Parathyroid adenoma (tissue), 2 donors: Measurements from ENCODE around the gene CPA5.

Source experiments
- H2AFZ ChIP-seq: fragments of 300-600 bp; sonication (generic); one replicate; pipeline ENCODE4 v1.7.0; 2017; ENCODE audit warnings: antibody characterized with exemption, mild to moderate bottlenecking
- H3K27ac ChIP-seq: fragments of 300-600 bp; sonication (generic); one replicate; pipeline ENCODE4 v1.7.0; 2017
- H3K27me3 ChIP-seq: fragments of 300-600 bp; sonication (generic); one replicate; pipeline ENCODE4 v1.7.0; 2017; ENCODE audit warnings: low read length; ENCODE audit not compliant: control insufficient read depth, insufficient read depth
- H3K36me3 ChIP-seq: fragments of 300-600 bp; sonication (generic); one replicate; pipeline ENCODE4 v1.7.0; 2017; ENCODE audit warnings: low read length; ENCODE audit not compliant: control insufficient read depth, insufficient read depth
- H3K4me1 ChIP-seq: fragments of 300-600 bp; sonication (generic); one replicate; pipeline ENCODE4 v1.7.0; 2017; ENCODE audit warnings: control low read depth
- H3K4me2 ChIP-seq: fragments of 300-600 bp; sonication (generic); one replicate; pipeline ENCODE4 v1.7.0; 2017; ENCODE audit warnings: low read length
- H3K4me3 ChIP-seq: fragments of 300-600 bp; sonication (generic); one replicate; pipeline ENCODE4 v1.7.0; 2017; ENCODE audit warnings: low read depth, low read length
- H3K79me2 ChIP-seq: fragments of 300-600 bp; sonication (generic); one replicate; pipeline ENCODE4 v1.7.0; 2017; ENCODE audit warnings: control low read depth
- H3K9ac ChIP-seq: fragments of 300-600 bp; sonication (generic); one replicate; pipeline ENCODE4 v1.7.0; 2017; ENCODE audit warnings: mild to moderate bottlenecking
- H3K9me3 ChIP-seq: fragments of 300-600 bp; sonication (generic); one replicate; pipeline ENCODE4 v1.7.0; 2017; ENCODE audit warnings: low read length; ENCODE audit not compliant: control insufficient read depth
- TF ChIP-seq, protein P1 (sequence below): fragments of 300-600 bp; sonication (generic); IDR thresholded peaks from one replicate; pipeline ENCODE4 v1.7.0; 2017; ENCODE audit warnings: antibody characterized with exemption, mild to moderate bottlenecking
- donor health status: primary hyperparathyroidism.

CPA5 gene, protein sequence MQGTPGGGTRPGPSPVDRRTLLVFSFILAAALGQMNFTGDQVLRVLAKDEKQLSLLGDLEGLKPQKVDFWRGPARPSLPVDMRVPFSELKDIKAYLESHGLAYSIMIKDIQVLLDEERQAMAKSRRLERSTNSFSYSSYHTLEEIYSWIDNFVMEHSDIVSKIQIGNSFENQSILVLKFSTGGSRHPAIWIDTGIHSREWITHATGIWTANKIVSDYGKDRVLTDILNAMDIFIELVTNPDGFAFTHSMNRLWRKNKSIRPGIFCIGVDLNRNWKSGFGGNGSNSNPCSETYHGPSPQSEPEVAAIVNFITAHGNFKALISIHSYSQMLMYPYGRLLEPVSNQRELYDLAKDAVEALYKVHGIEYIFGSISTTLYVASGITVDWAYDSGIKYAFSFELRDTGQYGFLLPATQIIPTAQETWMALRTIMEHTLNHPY

DNA sequence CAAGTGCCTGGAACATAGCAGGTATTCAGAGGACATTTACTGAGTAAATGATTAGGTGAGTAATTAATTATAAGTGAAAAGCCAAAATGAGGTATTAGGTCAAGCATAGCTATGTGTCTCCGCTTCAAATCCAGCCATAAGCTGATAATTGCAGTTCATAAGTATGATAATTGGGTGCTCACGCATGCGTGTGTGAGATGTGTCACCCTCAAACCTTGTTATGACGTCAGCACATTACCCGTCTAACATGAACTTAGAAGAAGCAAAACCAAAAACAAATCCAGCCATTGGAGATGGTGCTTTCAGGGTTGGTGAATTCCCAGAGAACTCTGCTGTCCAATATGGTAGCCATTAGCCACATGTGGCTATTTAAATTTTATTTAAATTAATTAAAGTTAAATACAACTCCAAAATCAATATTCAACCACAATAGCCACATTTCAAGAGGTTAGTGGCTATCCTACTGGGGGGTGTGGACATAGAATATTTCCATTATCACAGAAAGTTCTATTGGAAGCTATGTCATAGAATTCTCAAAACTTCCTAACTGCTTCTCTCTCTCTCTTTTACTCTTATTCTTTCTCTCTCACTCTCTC is at the start of gene CPA5:
Gene CPA5 (plus strand): TSS at position 546 of the 596 bp plus-strand sequence. CDS start 1,670 bp downstream, outside the sequence.
- Histone ChIP-seq H3K4me3 (no peak within 1 kb of the TSS), H3K9ac (no peak within 1 kb of the TSS), H3K9me3 (no peaks in the 10 kb centered on the region), H3K36me3 (no peaks in the 10 kb centered on the region), H3K27me3 (no peaks in the 10 kb centered on the region), H2AFZ (peak within 1 kb of the TSS; percentile 72), H3K27ac (no peak within 1 kb of the TSS), H3K4me1 (no peaks in the 10 kb centered on the region), H3K4me2 (no peak within 1 kb of the TSS), H3K79me2 (no peaks in the 10 kb centered on the region)
- TF ChIP-seq, protein P1, sequence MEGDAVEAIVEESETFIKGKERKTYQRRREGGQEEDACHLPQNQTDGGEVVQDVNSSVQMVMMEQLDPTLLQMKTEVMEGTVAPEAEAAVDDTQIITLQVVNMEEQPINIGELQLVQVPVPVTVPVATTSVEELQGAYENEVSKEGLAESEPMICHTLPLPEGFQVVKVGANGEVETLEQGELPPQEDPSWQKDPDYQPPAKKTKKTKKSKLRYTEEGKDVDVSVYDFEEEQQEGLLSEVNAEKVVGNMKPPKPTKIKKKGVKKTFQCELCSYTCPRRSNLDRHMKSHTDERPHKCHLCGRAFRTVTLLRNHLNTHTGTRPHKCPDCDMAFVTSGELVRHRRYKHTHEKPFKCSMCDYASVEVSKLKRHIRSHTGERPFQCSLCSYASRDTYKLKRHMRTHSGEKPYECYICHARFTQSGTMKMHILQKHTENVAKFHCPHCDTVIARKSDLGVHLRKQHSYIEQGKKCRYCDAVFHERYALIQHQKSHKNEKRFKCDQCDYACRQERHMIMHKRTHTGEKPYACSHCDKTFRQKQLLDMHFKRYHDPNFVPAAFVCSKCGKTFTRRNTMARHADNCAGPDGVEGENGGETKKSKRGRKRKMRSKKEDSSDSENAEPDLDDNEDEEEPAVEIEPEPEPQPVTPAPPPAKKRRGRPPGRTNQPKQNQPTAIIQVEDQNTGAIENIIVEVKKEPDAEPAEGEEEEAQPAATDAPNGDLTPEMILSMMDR: no peak

- Histone ChIP-seq H3K79me2 (no peaks in the 10 kb centered on the region), H3K4me3 (no peak overlapping the region), H3K27me3 (no peaks in the 10 kb centered on the region), H2AFZ (no peak overlapping the region), H3K4me2 (no peak overlapping the region), H3K36me3 (no peaks in the 10 kb centered on the region), H3K27ac (no peak overlapping the region), H3K9me3 (no peaks in the 10 kb centered on the region), H3K9ac (no peak overlapping the region), H3K4me1 (no peaks in the 10 kb centered on the region)
- TF ChIP-seq, protein P1: no peak
Observed at GRCh38 chr7:130296221-130296951, 48.2 kb upstream of the CPA5 start.

GRCh38 chr7:130297628-130298543 is 46.7 kb upstream of the CPA5 start:
- Histone ChIP-seq H3K36me3 (no peaks in the 10 kb centered on the region), H3K9me3 (no peaks in the 10 kb centered on the region), H3K79me2 (no peaks in the 10 kb centered on the region), H3K27me3 (no peaks in the 10 kb centered on the region), H3K27ac (no peak overlapping the region), H3K9ac (no peak overlapping the region), H3K4me3 (no peak overlapping the region), H2AFZ (no peak overlapping the region), H3K4me1 (no peaks in the 10 kb centered on the region), H3K4me2 (no peak overlapping the region)
- TF ChIP-seq, protein P1: no peak

DNA sequence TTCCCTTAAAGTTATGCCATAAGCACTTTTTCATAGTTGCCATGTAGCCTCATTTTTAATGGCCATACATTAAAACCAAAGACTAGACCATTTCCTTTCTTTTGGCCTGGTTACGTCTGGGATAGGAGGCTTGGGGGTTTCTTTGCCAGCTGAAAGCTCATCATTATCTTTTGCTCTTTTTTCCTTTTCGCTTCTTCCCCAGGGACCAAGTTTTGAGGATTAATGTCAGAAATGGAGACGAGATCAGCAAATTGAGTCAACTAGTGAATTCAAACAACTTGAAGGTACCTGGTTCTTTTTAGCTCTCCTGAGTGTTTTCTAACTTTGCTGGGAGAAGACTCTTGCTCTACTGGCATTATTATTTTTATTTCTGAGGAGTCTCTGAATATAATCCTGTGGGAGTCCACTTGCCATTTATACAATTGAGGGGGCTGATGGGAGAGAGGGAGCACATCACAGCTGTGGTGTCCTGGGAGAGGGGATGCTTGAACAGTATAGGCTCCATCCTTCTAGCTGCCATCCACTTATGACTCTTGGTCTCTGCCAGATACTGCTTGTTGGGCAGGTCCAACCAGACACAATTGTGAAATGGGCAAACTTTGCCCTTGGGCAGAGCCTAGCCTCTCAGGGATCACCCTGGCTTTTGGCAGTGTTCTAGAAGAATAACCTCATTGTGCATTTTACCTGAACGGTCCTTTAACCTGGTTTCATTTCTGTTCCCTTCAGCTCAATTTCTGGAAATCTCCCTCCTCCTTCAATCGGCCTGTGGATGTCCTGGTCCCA is 45.9 kb upstream of the CPA5 start:
- H3K79me2 ChIP-seq: no peaks in the 10 kb centered on the region
- no peaks in the 10 kb centered on the region for H3K4me1 ChIP-seq
- H3K9me3 ChIP-seq: no peaks in the 10 kb centered on the region
- no peak overlapping the region for H2AFZ ChIP-seq
- H3K9ac ChIP-seq: no peak overlapping the region
- H3K36me3 ChIP-seq: no peaks in the 10 kb centered on the region
- no peak overlapping the region for H3K4me3 ChIP-seq
- no peaks in the 10 kb centered on the region for H3K27me3 ChIP-seq
- H3K27ac ChIP-seq: no peak overlapping the region
- no peak overlapping the region for H3K4me2 ChIP-seq
- TF ChIP-seq, protein P1: no peak
